HEK293 (cell line): ENCODE data around the gene LIN54.

ENCODE experiments used
- BCL6B ChIP-seq: fragments of 450-650 bp; formaldehyde crosslinking; IDR thresholded peaks from 2 replicates; pipeline ENCODE4 v1.5.1; 2017; ENCODE audit warnings: missing biosample characterization, missing genetic modification characterization
- KLF9 ChIP-seq: fragments of 450-650 bp; formaldehyde crosslinking; IDR thresholded peaks from 2 replicates; pipeline ENCODE4 v1.5.1; 2016; ENCODE audit warnings: missing biosample characterization, missing genetic modification characterization, low read depth
- PRDM1 ChIP-seq: fragments of 450-650 bp; formaldehyde crosslinking; IDR thresholded peaks from 2 replicates; pipeline ENCODE4; 2016; ENCODE audit warnings: missing biosample characterization, missing genetic modification characterization
- PRDM4 ChIP-seq: fragments of 450-650 bp; formaldehyde crosslinking; IDR thresholded peaks from 2 replicates; pipeline ENCODE4 v1.5.1; 2017; ENCODE audit warnings: missing biosample characterization, missing genetic modification characterization
- REPIN1 ChIP-seq: fragments of 450-650 bp; formaldehyde crosslinking; IDR thresholded peaks from 2 replicates; pipeline ENCODE4 v1.5.1; 2017; ENCODE audit warnings: missing biosample characterization, missing genetic modification characterization, low read depth
- WT1 ChIP-seq: fragments of 450-650 bp; formaldehyde crosslinking; IDR thresholded peaks from 2 replicates; pipeline ENCODE4 v1.5.1; 2016; ENCODE audit warnings: missing biosample characterization, missing genetic modification characterization
- YY2 ChIP-seq: fragments of 450-650 bp; formaldehyde crosslinking; IDR thresholded peaks from 2 replicates; pipeline ENCODE4 v1.5.1; 2016; ENCODE audit warnings: missing biosample characterization, missing genetic modification characterization
- ZBTB21 ChIP-seq: fragments of 450-650 bp; formaldehyde crosslinking; IDR thresholded peaks from 2 replicates; pipeline ENCODE4 v1.5.1; 2017; ENCODE audit warnings: missing biosample characterization, missing genetic modification characterization
- ZBTB6 ChIP-seq: fragments of 450-650 bp; formaldehyde crosslinking; IDR thresholded peaks from 2 replicates; pipeline ENCODE4 v1.5.1; 2017; ENCODE audit warnings: missing biosample characterization, missing genetic modification characterization
- ZFP69B ChIP-seq: fragments of 450-650 bp; formaldehyde crosslinking; IDR thresholded peaks from 2 replicates; pipeline ENCODE4 v1.5.1; 2016; ENCODE audit warnings: missing biosample characterization, missing genetic modification characterization
- ZNF133 ChIP-seq: fragments of 450-650 bp; formaldehyde crosslinking; IDR thresholded peaks from 2 replicates; pipeline ENCODE4 v1.5.1; 2016; ENCODE audit warnings: missing biosample characterization, missing genetic modification characterization
- ZNF2 ChIP-seq: fragments of 450-650 bp; formaldehyde crosslinking; IDR thresholded peaks from 2 replicates; pipeline ENCODE4 v1.5.1; 2016; ENCODE audit warnings: missing biosample characterization, missing genetic modification characterization
- ZNF302 ChIP-seq: fragments of 450-650 bp; formaldehyde crosslinking; IDR thresholded peaks from 2 replicates; pipeline ENCODE4 v1.5.1; 2016; ENCODE audit warnings: missing biosample characterization, missing genetic modification characterization, low read depth
- ZNF324 ChIP-seq: fragments of 450-650 bp; formaldehyde crosslinking; IDR thresholded peaks from 2 replicates; pipeline ENCODE4 v1.5.1; 2016; ENCODE audit warnings: missing biosample characterization, missing genetic modification characterization
- ZNF362 ChIP-seq: fragments of 450-650 bp; formaldehyde crosslinking; IDR thresholded peaks from 2 replicates; pipeline ENCODE4 v1.5.1; 2016; ENCODE audit warnings: missing biosample characterization, missing genetic modification characterization
- ZNF366 ChIP-seq: fragments of 450-650 bp; formaldehyde crosslinking; conservative IDR thresholded peaks from 2 replicates; pipeline ENCODE4 v1.5.1; 2016; ENCODE audit warnings: missing biosample characterization, missing genetic modification characterization
- ZNF529 ChIP-seq: fragments of 450-650 bp; formaldehyde crosslinking; IDR thresholded peaks from 2 replicates; pipeline ENCODE4 v1.5.1; 2017; ENCODE audit warnings: missing genetic modification characterization, missing biosample characterization; ENCODE audit not compliant: insufficient replicate concordance
- ZNF558 ChIP-seq: fragments of 450-650 bp; formaldehyde crosslinking; IDR thresholded peaks from 2 replicates; pipeline ENCODE4 v1.5.1; 2016; ENCODE audit warnings: missing biosample characterization, missing genetic modification characterization
- ZNF580 ChIP-seq: fragments of 450-650 bp; formaldehyde crosslinking; IDR thresholded peaks from 2 replicates; pipeline ENCODE4 v1.5.1; 2016; ENCODE audit warnings: missing biosample characterization, missing genetic modification characterization
- ZNF654 ChIP-seq: fragments of 450-650 bp; formaldehyde crosslinking; IDR thresholded peaks from 2 replicates; pipeline ENCODE4 v1.5.1; 2016; ENCODE audit warnings: low read depth, missing biosample characterization, missing genetic modification characterization
- TF ChIP-seq, protein P1 (sequence below): fragments of 450-650 bp; formaldehyde crosslinking; conservative IDR thresholded peaks from 2 replicates; pipeline ENCODE4 v1.5.1; 2016; ENCODE audit warnings: low read depth, missing biosample characterization, missing genetic modification characterization
- TF ChIP-seq, protein P2 (sequence below): fragments of 450-650 bp; IDR thresholded peaks from 2 replicates; pipeline ENCODE4 v1.5.1; 2018; ENCODE audit warnings: missing biosample characterization, missing genetic modification characterization
- TF ChIP-seq, protein P3 (sequence below): fragments of 450-650 bp; formaldehyde crosslinking; IDR thresholded peaks from 2 replicates; pipeline ENCODE4 v1.5.1; 2016; ENCODE audit warnings: missing biosample characterization, missing genetic modification characterization

Gene LIN54

GRCh38 chr4:83012687-83013419 lies 2.2 kb upstream of the LIN54 start (continued):
- TF ChIP-seq, protein P1, sequence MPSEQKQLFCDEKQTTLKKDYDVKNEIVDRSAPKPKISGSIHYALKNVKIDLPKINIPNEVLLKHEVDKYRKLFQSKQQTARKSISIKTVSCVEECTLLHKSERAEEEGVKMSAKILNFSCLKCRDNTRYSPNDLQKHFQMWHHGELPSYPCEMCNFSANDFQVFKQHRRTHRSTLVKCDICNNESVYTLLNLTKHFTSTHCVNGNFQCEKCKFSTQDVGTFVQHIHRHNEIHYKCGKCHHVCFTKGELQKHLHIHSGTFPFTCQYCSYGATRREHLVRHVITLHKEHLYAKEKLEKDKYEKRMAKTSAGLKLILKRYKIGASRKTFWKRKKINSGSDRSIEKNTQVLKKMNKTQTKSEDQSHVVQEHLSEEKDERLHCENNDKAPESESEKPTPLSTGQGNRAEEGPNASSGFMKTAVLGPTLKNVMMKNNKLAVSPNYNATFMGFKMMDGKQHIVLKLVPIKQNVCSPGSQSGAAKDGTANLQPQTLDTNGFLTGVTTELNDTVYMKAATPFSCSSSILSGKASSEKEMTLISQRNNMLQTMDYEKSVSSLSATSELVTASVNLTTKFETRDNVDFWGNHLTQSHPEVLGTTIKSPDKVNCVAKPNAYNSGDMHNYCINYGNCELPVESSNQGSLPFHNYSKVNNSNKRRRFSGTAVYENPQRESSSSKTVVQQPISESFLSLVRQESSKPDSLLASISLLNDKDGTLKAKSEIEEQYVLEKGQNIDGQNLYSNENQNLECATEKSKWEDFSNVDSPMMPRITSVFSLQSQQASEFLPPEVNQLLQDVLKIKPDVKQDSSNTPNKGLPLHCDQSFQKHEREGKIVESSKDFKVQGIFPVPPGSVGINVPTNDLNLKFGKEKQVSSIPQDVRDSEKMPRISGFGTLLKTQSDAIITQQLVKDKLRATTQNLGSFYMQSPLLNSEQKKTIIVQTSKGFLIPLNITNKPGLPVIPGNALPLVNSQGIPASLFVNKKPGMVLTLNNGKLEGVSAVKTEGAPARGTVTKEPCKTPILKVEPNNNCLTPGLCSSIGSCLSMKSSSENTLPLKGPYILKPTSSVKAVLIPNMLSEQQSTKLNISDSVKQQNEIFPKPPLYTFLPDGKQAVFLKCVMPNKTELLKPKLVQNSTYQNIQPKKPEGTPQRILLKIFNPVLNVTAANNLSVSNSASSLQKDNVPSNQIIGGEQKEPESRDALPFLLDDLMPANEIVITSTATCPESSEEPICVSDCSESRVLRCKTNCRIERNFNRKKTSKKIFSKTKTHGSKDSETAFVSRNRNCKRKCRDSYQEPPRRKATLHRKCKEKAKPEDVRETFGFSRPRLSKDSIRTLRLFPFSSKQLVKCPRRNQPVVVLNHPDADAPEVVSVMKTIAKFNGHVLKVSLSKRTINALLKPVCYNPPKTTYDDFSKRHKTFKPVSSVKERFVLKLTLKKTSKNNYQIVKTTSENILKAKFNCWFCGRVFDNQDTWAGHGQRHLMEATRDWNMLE (tag by site-specific recombination): no peak
- no peak for TF ChIP-seq ZNF302 (tag by site-specific recombination)
- TF ChIP-seq ZBTB6 (tag by site-specific recombination): no peak
- TF ChIP-seq ZNF324 (tag by site-specific recombination): peak; percentile 67
- TF ChIP-seq YY2 (tag by site-specific recombination): no peak
- TF ChIP-seq, protein P2, sequence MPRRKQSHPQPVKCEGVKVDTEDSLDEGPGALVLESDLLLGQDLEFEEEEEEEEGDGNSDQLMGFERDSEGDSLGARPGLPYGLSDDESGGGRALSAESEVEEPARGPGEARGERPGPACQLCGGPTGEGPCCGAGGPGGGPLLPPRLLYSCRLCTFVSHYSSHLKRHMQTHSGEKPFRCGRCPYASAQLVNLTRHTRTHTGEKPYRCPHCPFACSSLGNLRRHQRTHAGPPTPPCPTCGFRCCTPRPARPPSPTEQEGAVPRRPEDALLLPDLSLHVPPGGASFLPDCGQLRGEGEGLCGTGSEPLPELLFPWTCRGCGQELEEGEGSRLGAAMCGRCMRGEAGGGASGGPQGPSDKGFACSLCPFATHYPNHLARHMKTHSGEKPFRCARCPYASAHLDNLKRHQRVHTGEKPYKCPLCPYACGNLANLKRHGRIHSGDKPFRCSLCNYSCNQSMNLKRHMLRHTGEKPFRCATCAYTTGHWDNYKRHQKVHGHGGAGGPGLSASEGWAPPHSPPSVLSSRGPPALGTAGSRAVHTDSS (tag by site-specific recombination): no peak
- TF ChIP-seq ZNF558 (tag by site-specific recombination): no peak
- TF ChIP-seq ZNF2 (tag by site-specific recombination): peak; percentile 66
- TF ChIP-seq ZNF654: no peak
- TF ChIP-seq PRDM4: no peak
- no peak for TF ChIP-seq ZBTB21 (tag by site-specific recombination)
- TF ChIP-seq KLF9 (tag by site-specific recombination): peak; percentile 31; the same call in 1 of the 2 replicates
- no peak for TF ChIP-seq PRDM1 (tag by site-specific recombination)
- 0 out of 2 replicates have a peak, but pooled peaks have one; percentile 24 for TF ChIP-seq WT1 (tag by site-specific recombination)
- TF ChIP-seq ZNF366 (tag by site-specific recombination): peak; percentile 89
- TF ChIP-seq, protein P3, sequence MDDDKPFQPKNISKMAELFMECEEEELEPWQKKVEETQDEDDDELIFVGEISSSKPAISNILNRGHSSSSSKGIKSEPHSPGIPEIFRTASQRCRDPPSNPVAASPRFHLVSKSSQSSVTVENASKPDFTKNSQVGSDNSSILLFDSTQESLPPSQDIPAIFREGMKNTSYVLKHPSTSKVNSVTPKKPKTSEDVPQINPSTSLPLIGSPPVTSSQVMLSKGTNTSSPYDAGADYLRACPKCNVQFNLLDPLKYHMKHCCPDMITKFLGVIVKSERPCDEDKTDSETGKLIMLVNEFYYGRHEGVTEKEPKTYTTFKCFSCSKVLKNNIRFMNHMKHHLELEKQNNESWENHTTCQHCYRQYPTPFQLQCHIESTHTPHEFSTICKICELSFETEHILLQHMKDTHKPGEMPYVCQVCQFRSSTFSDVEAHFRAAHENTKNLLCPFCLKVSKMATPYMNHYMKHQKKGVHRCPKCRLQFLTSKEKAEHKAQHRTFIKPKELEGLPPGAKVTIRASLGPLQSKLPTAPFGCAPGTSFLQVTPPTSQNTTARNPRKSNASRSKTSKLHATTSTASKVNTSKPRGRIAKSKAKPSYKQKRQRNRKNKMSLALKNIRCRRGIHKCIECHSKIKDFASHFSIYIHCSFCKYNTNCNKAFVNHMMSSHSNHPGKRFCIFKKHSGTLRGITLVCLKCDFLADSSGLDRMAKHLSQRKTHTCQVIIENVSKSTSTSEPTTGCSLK: no peak
- no peak for TF ChIP-seq ZNF133 (tag by site-specific recombination)
- TF ChIP-seq ZNF529 (tag by site-specific recombination): no peak
- no peak for TF ChIP-seq ZFP69B (tag by site-specific recombination)
- no peak; the same call in 1 of the 2 replicates for TF ChIP-seq ZNF362 (tag by site-specific recombination)
- peak; percentile 43; the same call in 1 of the 2 replicates for TF ChIP-seq ZNF580
- TF ChIP-seq REPIN1 (tag by site-specific recombination): no peak
- no peak for TF ChIP-seq BCL6B (tag by site-specific recombination)
